OCI-LY7 (cell line): Measurements from ENCODE around the gene ABL2. TPM values are rescaled to one million over a fixed set of nuclear protein-coding genes. Genes with fewer than 3 reads are reported as not detected.

Experiments
- BruUV-seq: library from RNA; stranded (reverse); fragments of 400-500 nt; replicated peaks from 2 replicates; lab custom pipeline; 2021; lab: Mats Ljungman, UMichigan
- CTCF ChIA-PET: fragments of 300-600 bp; sonication (Branson Sonifier 250); formaldehyde crosslinking; loops from one replicate; lab custom pipeline; 2022; ENCODE audit warnings: antibody characterized with exemption; ENCODE audit not compliant: unreplicated experiment; lab: Charles Lee
- POLR2A ChIA-PET: fragments of 300-600 bp; sonication (Branson Sonifier 250); formaldehyde crosslinking; loops from one replicate; lab custom pipeline; 2022; ENCODE audit warnings: antibody characterized with exemption; lab: Charles Lee
- DNase-seq: peaks from one replicate; pipeline ENCODE4 v3.0.0-alpha.2; 2015; ENCODE audit warnings: low spot score
- H2AFZ ChIP-seq: fragments of 200-600 bp; sonication (generic), shearing (Covaris generic); 2 replicates; pipeline ENCODE4 v1.6.1; 2014; ENCODE audit warnings: mild to moderate bottlenecking, antibody characterized with exemption, low read length, moderate library complexity
- H3K27ac ChIP-seq: fragments of 200-600 bp; sonication (generic); 2 replicates; pipeline ENCODE4 v1.5.1; 2014; ENCODE audit warnings: mixed run types, low read depth, mild to moderate bottlenecking, moderate library complexity, low read length, inconsistent platforms; ENCODE audit not compliant: poor library complexity, severe bottlenecking
- H3K36me3 ChIP-seq: fragments of 200-600 bp; sonication (generic); 2 replicates; pipeline ENCODE4 v1.6.1; 2014; ENCODE audit warnings: mild to moderate bottlenecking, antibody characterized with exemption, low read length, moderate library complexity, mixed read lengths; ENCODE audit not compliant: insufficient read depth
- H3K4me1 ChIP-seq: fragments of 200-600 bp; sonication (generic); 2 replicates; pipeline ENCODE4 v1.5.1; 2014; ENCODE audit warnings: mild to moderate bottlenecking, low read length; ENCODE audit not compliant: insufficient read depth, poor library complexity, severe bottlenecking
- H3K4me2 ChIP-seq: fragments of 200-600 bp; sonication (generic); 2 replicates; pipeline ENCODE4 v1.6.1; 2014; ENCODE audit warnings: mild to moderate bottlenecking, low read length
- H3K4me3 ChIP-seq: fragments of 200-600 bp; sonication (generic); 2 replicates; pipeline ENCODE4 v1.5.1; 2014; ENCODE audit warnings: mild to moderate bottlenecking, low read depth, low read length; ENCODE audit not compliant: poor library complexity, severe bottlenecking
- H3K79me2 ChIP-seq: fragments of 200-600 bp; sonication (generic); 2 replicates; pipeline ENCODE4 v1.6.1; 2016; ENCODE audit warnings: low read depth, mild to moderate bottlenecking, low read length, moderate library complexity, mixed read lengths; ENCODE audit not compliant: insufficient read depth
- H3K9me2 ChIP-seq: fragments of 200-600 bp; sonication (generic); 2 replicates; pipeline ENCODE4 v1.6.1; 2016; ENCODE audit warnings: mild to moderate bottlenecking, low read length, mixed read lengths; ENCODE audit not compliant: insufficient read depth
- H3K9me3 ChIP-seq: fragments of 200-600 bp; sonication (generic); 2 replicates; pipeline ENCODE4 v1.6.1; 2014; ENCODE audit warnings: mild to moderate bottlenecking, mixed run types, low read length, mixed read lengths
- H4K20me1 ChIP-seq: fragments of 200-600 bp; sonication (generic); 2 replicates; pipeline ENCODE4 v1.6.1; 2014; ENCODE audit warnings: mild to moderate bottlenecking, antibody characterized with exemption, low read length, moderate library complexity, mixed read lengths; ENCODE audit not compliant: insufficient read depth
- CTCF ChIP-seq: fragments of 200-600 bp; sonication (generic); conservative IDR thresholded peaks from 2 replicates; pipeline ENCODE4 v1.5.1; 2014; ENCODE audit warnings: mild to moderate bottlenecking, antibody characterized with exemption, low read length, moderate library complexity, mixed read lengths
- EZH2phosphoT487 ChIP-seq: fragments of 200-600 bp; sonication (generic); IDR thresholded peaks from 2 replicates; pipeline ENCODE4 v1.6.1; 2018; ENCODE audit warnings: low read depth, borderline replicate concordance, mild to moderate bottlenecking, mixed run types, antibody characterized with exemption, low read length, moderate library complexity, mixed read lengths
- intact Hi-C: fragments of 100-400 bp; cut with micrococcal nuclease; formaldehyde crosslinking; loops from one replicate; pipeline ENCODE4 v1.10.0; 2022; ENCODE audit not compliant: unreplicated experiment
- total RNA-seq, 2 experiments: library from RNA; depleted of rRNA in 1 of 2; stranded (reverse); fragments of >200 nt in 1 of 2; shearing (Covaris generic) in 1 of 2; gene quantifications; 2 replicates each; pipeline ENCODE4 v1.2.3, GENCODE V29; 2014 to 2022

ABL2 gene
- total RNA-seq, 2 experiments from 2014 or later, result 7.3 to 14.9 TPM

GRCh38 chr1:179195376-179195775 is 34.1 kb downstream of the ABL2 start:
- intact Hi-C loops, result no loop called here
- POLR2A ChIA-PET, result interaction anchor here (0.9 kb wide), 1 partner anchor 16 kb away, joined by 3 read pairs; no protein-coding TSS in a partner anchor
- Histone ChIP-seq H3K9me2 (no peaks in the 10 kb centered on the region), H3K36me3 (no peaks in the 10 kb centered on the region), H2AFZ (no peak overlapping the region), H3K9me3 (no peaks in the 10 kb centered on the region), H4K20me1 (no peaks in the 10 kb centered on the region; the same call in 1 of the 2 replicates), H3K4me1 (peaks cover 4% of the 10 kb centered on the region), H3K27ac (no peak overlapping the region), H3K79me2 (peaks cover 11% of the 10 kb centered on the region; the same call in 1 of the 2 replicates), H3K4me3 (no peak overlapping the region), H3K4me2 (no peak overlapping the region)
- CTCF ChIA-PET, result no interaction called here
- no peak for DNase-seq
- no TSS peak for BruUV-seq
- TF ChIP-seq CTCF (no peak), EZH2phosphoT487 (no peak)

- no TSS peak for BruUV-seq
- Histone ChIP-seq H2AFZ (no peak overlapping the region), H3K9me3 (no peaks in the 10 kb centered on the region), H3K9me2 (no peaks in the 10 kb centered on the region), H3K4me1 (no peaks in the 10 kb centered on the region), H3K79me2 (peaks cover 11% of the 10 kb centered on the region; the same call in 1 of the 2 replicates), H4K20me1 (no peaks in the 10 kb centered on the region; the same call in 1 of the 2 replicates), H3K4me3 (no peak overlapping the region), H3K4me2 (no peak overlapping the region), H3K27ac (no peak overlapping the region), H3K36me3 (no peaks in the 10 kb centered on the region)
- TF ChIP-seq CTCF (no peak), EZH2phosphoT487 (no peak)
- ChIA-PET POLR2A (interaction anchor here (1.0 kb wide), 1 partner anchor 165 kb away, joined by 3 read pairs; no protein-coding TSS in a partner anchor), CTCF (no interaction called here)
- DNase-seq, result no peak
- intact Hi-C loops, result no loop called here
Measured at GRCh38 chr1:179194068-179194537, 35.4 kb downstream of the ABL2 start.

- TF ChIP-seq EZH2phosphoT487, result no peak
- no peak for TF ChIP-seq CTCF
- Histone ChIP-seq H3K27ac (no peak overlapping the region), H3K9me2 (no peaks in the 10 kb centered on the region), H3K9me3 (peaks cover 4% of the 10 kb centered on the region; the same call in 1 of the 2 replicates), H3K4me1 (no peaks in the 10 kb centered on the region), H4K20me1 (no peaks in the 10 kb centered on the region), H2AFZ (no peak overlapping the region), H3K79me2 (peaks cover 16% of the 10 kb centered on the region; the same call in 1 of the 2 replicates), H3K4me3 (no peak overlapping the region), H3K36me3 (no peaks in the 10 kb centered on the region), H3K4me2 (no peak overlapping the region)
- DNase-seq, result no peak
- intact Hi-C loops, result no loop called here
- no TSS peak for BruUV-seq
- ChIA-PET CTCF (no interaction called here), POLR2A (no interaction called here)
Measured at GRCh38 chr1:179190861-179191260, 38.6 kb downstream of the ABL2 start.
